GM13976 (cell line): ENCODE measurements around the gene IER5.

Experiments
- DNase-seq: peaks from one replicate; pipeline ENCODE4 v3.0.0; 2012; ENCODE audit warnings: low spot score
- CTCF ChIP-seq: IDR thresholded peaks from 2 replicates; pipeline ENCODE4 v1.5.1; 2012; ENCODE audit warnings: borderline replicate concordance, mild to moderate bottlenecking; ENCODE audit not compliant: insufficient read depth; ENCODE audit errors: extremely low read depth, missing control alignments, control extremely low read depth
- in situ Hi-C: fragments of 300-500 bp; cut with MboI; formaldehyde crosslinking; loops from one replicate; pipeline ENCODE4 v1.12.0; 2022; ENCODE audit warnings: low sequenced_read_pairs, mixed read lengths, inconsistent platforms; ENCODE audit not compliant: unreplicated experiment

IER5 gene

GRCh38 chr1:181121498-181121897 is 33.0 kb downstream of the IER5 start:
- no peak for DNase-seq
- no peak for TF ChIP-seq CTCF
- in situ Hi-C loops, result no loop called here

GRCh38 chr1:181122222-181122621 is 33.7 kb downstream of the IER5 start:
- no peak for DNase-seq
- in situ Hi-C loops, result no loop called here
- no peak for TF ChIP-seq CTCF

GRCh38 chr1:181123173-181123572 is 34.7 kb downstream of the IER5 start:
- no peak for TF ChIP-seq CTCF
- in situ Hi-C loops, result no loop called here
- no peak for DNase-seq

GRCh38 chr1:181124291-181124751 is 35.8 kb downstream of the IER5 start:
- in situ Hi-C loops, result no loop called here
- TF ChIP-seq CTCF, result no peak
- no peak for DNase-seq

- DNase-seq, result no peak
- TF ChIP-seq CTCF, result no peak
- in situ Hi-C loops, result no loop called here
Observed at GRCh38 chr1:181126289-181126688, 37.8 kb downstream of the IER5 start.

GRCh38 chr1:181126871-181127587 is 38.5 kb downstream of the IER5 start:
- in situ Hi-C loops, result no loop called here
- DNase-seq, result no peak
- no peak for TF ChIP-seq CTCF
